GM12878 (cell line): Measurements from ENCODE around the gene LRRC14B. TPM values are rescaled to one million over a fixed set of nuclear protein-coding genes. Genes with fewer than 3 reads are reported as not detected.

ENCODE experiments used
- ATAC-seq: fragments of 200-7000 bp; cut with Tn5 transposase; 3 replicates; pipeline ENCODE4 v1.9.1; 2020; ENCODE audit warnings: mild to moderate bottlenecking, moderate library complexity
- BruUV-seq: library from RNA; stranded (reverse); fragments of 400-500 nt; replicated peaks from 2 replicates; lab custom pipeline; 2021; lab: Mats Ljungman, UMichigan
- CTCF ChIA-PET: fragments of 300-600 bp; sonication (Branson Sonifier 250); formaldehyde crosslinking; extraction: SDS; loops from one replicate; lab custom pipeline; 2021; ENCODE audit warnings: inconsistent platforms; lab: Yijun Ruan, JAX
- POLR2A ChIA-PET: fragments of 350-600 bp; formaldehyde crosslinking; extraction: SDS; loops from one replicate; lab custom pipeline; 2021; ENCODE audit warnings: inconsistent platforms; lab: Charles Lee
- RAD21 ChIA-PET: fragments of 300-600 bp; sonication (Branson Sonifier 250); formaldehyde crosslinking; loops from one replicate; lab custom pipeline; 2023; ENCODE audit warnings: antibody characterized with exemption; ENCODE audit not compliant: unreplicated experiment; lab: Charles Lee
- SMC1A ChIA-PET: fragments of 300-600 bp; sonication (Branson Sonifier 250); formaldehyde crosslinking; loops from one replicate; lab custom pipeline; 2023; ENCODE audit not compliant: unreplicated experiment, uncharacterized antibody; lab: Charles Lee
- DNase-seq: peaks from one replicate; pipeline ENCODE4 v3.0.0-alpha.2; 2011; ENCODE audit warnings: low read depth, low spot score
- FAIRE-seq: peaks from 3 replicates; lab custom pipeline; 2011; peaks lifted over from hg19 to GRCh38; lab: Jason Lieb, UNC
- H2AFZ ChIP-seq: 2 replicates; pipeline ENCODE4 v1.6.0; 2011; ENCODE audit warnings: low read depth, low read length, control low read depth; ENCODE audit not compliant: control insufficient read depth
- H3K27ac ChIP-seq: 2 replicates; pipeline ENCODE4 v1.5.1; 2011; ENCODE audit warnings: control low read depth; ENCODE audit not compliant: control insufficient read depth, insufficient read depth
- H3K27me3 ChIP-seq, 2 experiments: replicated peaks in 1 of 2; 2 replicates each; pipeline versions ENCODE4 v1.6.0 to v1.6.1; 2011; ENCODE audit warnings: low read length in 1 of 2; ENCODE audit not compliant: control insufficient read depth in 2 of 2, insufficient read depth in 2 of 2
- H3K36me3 ChIP-seq, 2 experiments: 2 replicates each; pipeline ENCODE4 v1.5.1; 2011; ENCODE audit warnings: low read length in 1 of 2; ENCODE audit not compliant: control insufficient read depth in 2 of 2, insufficient read depth in 2 of 2
- H3K4me1 ChIP-seq: 2 replicates; pipeline ENCODE4 v1.6.1; 2011; ENCODE audit warnings: mild to moderate bottlenecking, low read length, moderate library complexity, mixed read lengths; ENCODE audit not compliant: control insufficient read depth, insufficient read depth
- H3K4me2 ChIP-seq: 2 replicates; pipeline ENCODE4 v1.6.0; 2011; ENCODE audit warnings: control low read depth; ENCODE audit not compliant: control insufficient read depth, insufficient read depth
- H3K4me3 ChIP-seq: fragments of 200-600 bp; sonication (generic); 2 replicates; pipeline ENCODE4 v1.5.1; 2016
- H3K79me2 ChIP-seq: 2 replicates; pipeline ENCODE4 v1.6.0; 2011; ENCODE audit warnings: low read length; ENCODE audit not compliant: control insufficient read depth, insufficient read depth
- H3K9ac ChIP-seq: 2 replicates; pipeline ENCODE4 v1.8.0; 2011; ENCODE audit warnings: low read length, control low read depth, mixed read lengths; ENCODE audit not compliant: control insufficient read depth, insufficient read depth
- H3K9me3 ChIP-seq: replicated peaks from 3 replicates; pipeline ENCODE4 v1.5.1; 2011; ENCODE audit warnings: mild to moderate bottlenecking, low read length; ENCODE audit not compliant: control insufficient read depth, insufficient read depth
- H4K20me1 ChIP-seq: 2 replicates; pipeline ENCODE4 v1.6.0; 2011; ENCODE audit not compliant: control insufficient read depth, insufficient read depth
- BRCA1 ChIP-seq: IDR thresholded peaks from 2 replicates; pipeline ENCODE4 v1.6.1; 2011; ENCODE audit warnings: low read depth, low read length, improper control_type of control experiment
- CBFB ChIP-seq: IDR thresholded peaks from 2 replicates; pipeline ENCODE4 v1.6.1; 2016; ENCODE audit warnings: antibody characterized with exemption, low read depth
- CBX3 ChIP-seq: fragments of 200-600 bp; sonication (generic); IDR thresholded peaks from 2 replicates; pipeline ENCODE4 v1.6.1; 2016; ENCODE audit warnings: low read depth, borderline replicate concordance
- CBX5 ChIP-seq: sonication (generic); IDR thresholded peaks from 2 replicates; pipeline ENCODE4 v1.6.1; 2016; ENCODE audit warnings: low read depth, moderate library complexity, mild to moderate bottlenecking, inconsistent platforms
- CHD1 ChIP-seq: IDR thresholded peaks from 2 replicates; pipeline ENCODE4 v1.6.1; 2012; ENCODE audit warnings: low read depth, low read length, improper control_type of control experiment
- EZH2 ChIP-seq: IDR thresholded peaks from 2 replicates; pipeline ENCODE4 v1.6.1; 2012; ENCODE audit warnings: low read depth, mild to moderate bottlenecking, control low read depth, inconsistent platforms, low read length, borderline replicate concordance; ENCODE audit not compliant: control insufficient read depth
- FOXM1 ChIP-seq: IDR thresholded peaks from 2 replicates; pipeline ENCODE4 v1.6.1; 2012; ENCODE audit warnings: low read depth, mild to moderate bottlenecking, inconsistent platforms, low read length, moderate library complexity
- IKZF2 ChIP-seq, 2 experiments: fragments of 450-650 bp; IDR thresholded peaks; 2 replicates each; pipeline ENCODE4 v1.6.1; 2017; ENCODE audit warnings: mild to moderate bottlenecking in 2 of 2, moderate library complexity in 2 of 2
- NFXL1 ChIP-seq: fragments of 450-650 bp; IDR thresholded peaks from 2 replicates; pipeline ENCODE4 v1.6.1; 2017; ENCODE audit warnings: antibody characterized with exemption, mild to moderate bottlenecking, borderline replicate concordance
- RELA ChIP-seq: fragments of 450-650 bp; IDR thresholded peaks from 2 replicates; pipeline ENCODE4 v1.8.0; 2014; ENCODE audit warnings: borderline replicate concordance; ENCODE audit not compliant: partially characterized antibody
- SMAD5 ChIP-seq: IDR thresholded peaks from 2 replicates; pipeline ENCODE4 v1.6.1; 2016; ENCODE audit warnings: antibody characterized with exemption, low read depth
- YBX1 ChIP-seq: fragments of 450-650 bp; IDR thresholded peaks from 2 replicates; pipeline ENCODE4 v1.6.1; 2016; ENCODE audit warnings: antibody characterized with exemption
- ZNF207 ChIP-seq: fragments of 450-650 bp; IDR thresholded peaks from 2 replicates; pipeline ENCODE4 v1.6.1; 2014; ENCODE audit warnings: antibody characterized with exemption, mild to moderate bottlenecking, borderline replicate concordance
- ZNF384 ChIP-seq: IDR thresholded peaks from 2 replicates; pipeline ENCODE4 v1.6.1; 2012; ENCODE audit warnings: low read depth, mild to moderate bottlenecking, low read length, improper control_type of control experiment, borderline replicate concordance
- WGBS: methylation state at CpG from one replicate; pipeline ENCODE4 v1.1.6; 2016; ENCODE audit warnings: low lambda C conversion rate; ENCODE audit not compliant: insufficient replicate concordance, insufficient coverage; ENCODE audit errors: missing lambda C conversion rate; 5-methylcytosine and 5-hydroxymethylcytosine counted together
- in situ Hi-C: fragments of 300-500 bp; cut with MboI; formaldehyde crosslinking; loops from 9 replicates; pipeline ENCODE4 v1.14.3; 2018; ENCODE audit warnings: mixed read lengths
- intact Hi-C: fragments of 100-400 bp; cut with micrococcal nuclease; formaldehyde crosslinking; loops from one replicate; pipeline ENCODE4 v1.14.2; 2022; ENCODE audit not compliant: unreplicated experiment
- polyA plus RNA-seq, 11 experiments: library from polyadenylated mRNA; depleted of rRNA in 4 of 11; unstranded in 6 of 11; stranded (reverse) in 5 of 11; fragments of >200 nt; fragmentation: Nextera tagmentation in 4 of 11; fragmentation: Illumina TruSeq in 1 of 11; extraction: Ambion mirVana in 4 of 11; extraction: Trizol in 1 of 11; gene quantifications; 1 replicate in 1 of 11; 2 replicates in 10 of 11; pipeline versions ENCODE4 v1.2.1 to v1.2.3, GENCODE V29; 2011 to 2016; ENCODE audit warnings: inconsistent platforms in 2 of 11, missing spikeins in 2 of 11, low read depth in 1 of 11
- total RNA-seq, 4 experiments: library from RNA; depleted of rRNA in 3 of 4; stranded (reverse); fragments of >200 nt in 3 of 4; fragmentation: Illumina TruSeq in 1 of 4; extraction: Trizol in 1 of 4; gene quantifications; 2 replicates each; pipeline versions ENCODE4 v1.2.1 to v1.2.3, GENCODE V29; 2013 to 2021
- TF ChIP-seq, protein P1 (sequence below): fragments of 450-650 bp; IDR thresholded peaks from 2 replicates; pipeline ENCODE4 v1.6.1; 2017; ENCODE audit warnings: borderline replicate concordance
- TF ChIP-seq, protein P2 (sequence below): fragments of 450-650 bp; formaldehyde crosslinking; IDR thresholded peaks from 2 replicates; pipeline ENCODE4 v1.4.0; 2022; ENCODE audit warnings: mild to moderate bottlenecking, moderate library complexity
- TF ChIP-seq, protein P3 (sequence below): IDR thresholded peaks from 2 replicates; pipeline ENCODE4 v1.6.1; 2012; ENCODE audit warnings: low read length, inconsistent platforms

The LRRC14B gene
- total and polyA plus RNA-seq, 10 of the 15 experiments (the other 5 are each of a cell fraction or from before 2014, with no cell fraction given) = 0.06 to 0.31 (median 0.13) TPM; not detected in 5

DNA sequence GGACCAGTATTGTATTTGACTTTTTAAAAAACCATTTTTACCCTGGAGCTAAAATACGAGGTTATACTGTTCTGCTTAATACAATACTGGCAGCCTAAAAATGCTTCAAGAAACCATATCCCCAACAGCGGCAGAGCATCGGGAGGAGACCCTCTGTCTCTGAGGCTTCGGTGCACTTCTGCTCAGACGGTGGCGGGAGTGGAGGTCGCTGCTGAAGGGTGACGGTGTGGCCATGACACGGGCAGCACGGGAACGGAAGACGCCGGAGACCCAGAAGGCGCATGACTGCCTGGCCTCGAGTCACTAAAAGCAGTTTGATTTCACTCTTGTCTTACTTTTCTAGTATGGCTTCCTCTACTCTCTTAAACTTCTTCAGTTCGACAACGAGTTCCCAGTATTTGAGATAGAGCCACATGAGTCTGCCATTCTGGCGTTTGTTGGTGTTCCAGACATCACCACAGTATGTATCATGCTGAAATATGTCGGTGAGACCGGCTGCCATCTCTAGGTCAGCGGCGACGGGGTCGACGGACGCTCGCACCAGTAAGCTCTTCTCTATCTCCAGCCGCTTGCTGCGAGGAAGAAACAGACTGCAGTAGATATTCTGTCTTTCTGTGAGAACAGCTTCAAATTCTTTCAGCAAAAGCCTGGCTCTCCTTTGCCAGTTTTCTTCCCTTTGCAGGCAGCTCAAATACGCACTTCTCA, 13.8 kb downstream of the LRRC14B start:
- BruUV-seq = TSS peak; percentile 46
- ChIA-PET SMC1A (interaction anchor here (0.7 to 1.4 kb wide), 2 partner anchors 13 to 70 kb away, joined by 3 read pairs; partner anchors contain the start of genes CCDC127 and SDHA), RAD21 (no interaction called here), POLR2A (no interaction called here), CTCF (interaction anchor here (1.7 kb wide), 1 partner anchor 17 kb away, joined by 4 read pairs; no protein-coding TSS in a partner anchor)
- H4K20me1 ChIP-seq = peaks cover 3% of the 10 kb centered on the region; the same call in 1 of the 2 replicates
- H2AFZ ChIP-seq = no peak overlapping the region
- H3K9ac ChIP-seq = no peak overlapping the region
- WGBS = 98% methylated on average over 30 of the region's 30 CpGs
- no peak overlapping the region for H3K4me3 ChIP-seq
- peaks cover 3% of the 10 kb centered on the region for H3K79me2 ChIP-seq
- no peak overlapping the region for H3K4me2 ChIP-seq
- intact Hi-C loops = no loop called here
- ATAC-seq = no peak
- no peak for FAIRE-seq
- no peak overlapping the region for H3K27ac ChIP-seq
- peaks cover 6 to 8% of the 10 kb centered on the region in 2 experiments; a peak in 3 of 4 replicates for H3K36me3 ChIP-seq
- in situ Hi-C loops = no loop called here
- H3K9me3 ChIP-seq = no peaks in the 10 kb centered on the region
- TF ChIP-seq NFXL1 (no peak), FOXM1 (no peak), IKZF2 (IDR thresholded peaks at IDR 0.05) (no peak), CHD1 (no peak), EZH2 (no peak), CBFB (no peak), YBX1 (no peak), BRCA1 (no peak), ZNF207 (no peak), SMAD5 (no peak), RELA (no peak), CBX3 (no peak), ZNF384 (no peak), CBX5 (no peak)
- TF ChIP-seq, protein P1, sequence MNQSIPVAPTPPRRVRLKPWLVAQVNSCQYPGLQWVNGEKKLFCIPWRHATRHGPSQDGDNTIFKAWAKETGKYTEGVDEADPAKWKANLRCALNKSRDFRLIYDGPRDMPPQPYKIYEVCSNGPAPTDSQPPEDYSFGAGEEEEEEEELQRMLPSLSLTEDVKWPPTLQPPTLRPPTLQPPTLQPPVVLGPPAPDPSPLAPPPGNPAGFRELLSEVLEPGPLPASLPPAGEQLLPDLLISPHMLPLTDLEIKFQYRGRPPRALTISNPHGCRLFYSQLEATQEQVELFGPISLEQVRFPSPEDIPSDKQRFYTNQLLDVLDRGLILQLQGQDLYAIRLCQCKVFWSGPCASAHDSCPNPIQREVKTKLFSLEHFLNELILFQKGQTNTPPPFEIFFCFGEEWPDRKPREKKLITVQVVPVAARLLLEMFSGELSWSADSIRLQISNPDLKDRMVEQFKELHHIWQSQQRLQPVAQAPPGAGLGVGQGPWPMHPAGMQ = no peak
- TF ChIP-seq, protein P2, sequence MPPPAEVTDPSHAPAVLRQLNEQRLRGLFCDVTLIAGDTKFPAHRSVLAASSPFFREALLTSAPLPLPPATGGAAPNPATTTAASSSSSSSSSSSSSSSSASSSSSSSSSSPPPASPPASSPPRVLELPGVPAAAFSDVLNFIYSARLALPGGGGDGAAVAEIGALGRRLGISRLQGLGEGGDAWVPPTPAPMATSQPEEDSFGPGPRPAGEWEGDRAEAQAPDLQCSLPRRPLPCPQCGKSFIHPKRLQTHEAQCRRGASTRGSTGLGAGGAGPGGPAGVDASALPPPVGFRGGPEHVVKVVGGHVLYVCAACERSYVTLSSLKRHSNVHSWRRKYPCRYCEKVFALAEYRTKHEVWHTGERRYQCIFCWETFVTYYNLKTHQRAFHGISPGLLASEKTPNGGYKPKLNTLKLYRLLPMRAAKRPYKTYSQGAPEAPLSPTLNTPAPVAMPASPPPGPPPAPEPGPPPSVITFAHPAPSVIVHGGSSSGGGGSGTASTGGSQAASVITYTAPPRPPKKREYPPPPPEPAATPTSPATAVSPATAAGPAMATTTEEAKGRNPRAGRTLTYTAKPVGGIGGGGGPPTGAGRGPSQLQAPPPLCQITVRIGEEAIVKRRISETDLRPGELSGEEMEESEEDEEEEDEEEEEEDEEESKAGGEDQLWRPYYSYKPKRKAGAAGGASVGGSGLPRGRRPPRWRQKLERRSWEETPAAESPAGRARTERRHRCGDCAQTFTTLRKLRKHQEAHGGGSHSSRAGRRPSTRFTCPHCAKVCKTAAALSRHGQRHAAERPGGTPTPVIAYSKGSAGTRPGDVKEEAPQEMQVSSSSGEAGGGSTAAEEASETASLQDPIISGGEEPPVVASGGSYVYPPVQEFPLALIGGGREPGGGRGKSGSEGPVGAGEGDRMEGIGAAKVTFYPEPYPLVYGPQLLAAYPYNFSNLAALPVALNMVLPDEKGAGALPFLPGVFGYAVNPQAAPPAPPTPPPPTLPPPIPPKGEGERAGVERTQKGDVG (CRISPR knock-in tag) = no peak
- TF ChIP-seq, protein P3, sequence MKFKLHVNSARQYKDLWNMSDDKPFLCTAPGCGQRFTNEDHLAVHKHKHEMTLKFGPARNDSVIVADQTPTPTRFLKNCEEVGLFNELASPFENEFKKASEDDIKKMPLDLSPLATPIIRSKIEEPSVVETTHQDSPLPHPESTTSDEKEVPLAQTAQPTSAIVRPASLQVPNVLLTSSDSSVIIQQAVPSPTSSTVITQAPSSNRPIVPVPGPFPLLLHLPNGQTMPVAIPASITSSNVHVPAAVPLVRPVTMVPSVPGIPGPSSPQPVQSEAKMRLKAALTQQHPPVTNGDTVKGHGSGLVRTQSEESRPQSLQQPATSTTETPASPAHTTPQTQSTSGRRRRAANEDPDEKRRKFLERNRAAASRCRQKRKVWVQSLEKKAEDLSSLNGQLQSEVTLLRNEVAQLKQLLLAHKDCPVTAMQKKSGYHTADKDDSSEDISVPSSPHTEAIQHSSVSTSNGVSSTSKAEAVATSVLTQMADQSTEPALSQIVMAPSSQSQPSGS = no peak
- no peaks in the 10 kb centered on the region for H3K4me1 ChIP-seq
- H3K27me3 ChIP-seq = no peaks in the 10 kb centered on the region
- DNase-seq = no peak
